HG03139 (cell line): ENCODE data around the gene IFT20.
"Not testable (repeated sequence)": the region's sequence is repeated elsewhere in the genome, so short reads cannot be mapped to it uniquely, and the experiment has no call there.

Experiments
- ATAC-seq: cut with Tn5 transposase; IDR thresholded peaks from one replicate; pipeline ENCODE4 v1.9.1; 2021; ENCODE audit not compliant: unreplicated experiment

IFT20 gene

DNA sequence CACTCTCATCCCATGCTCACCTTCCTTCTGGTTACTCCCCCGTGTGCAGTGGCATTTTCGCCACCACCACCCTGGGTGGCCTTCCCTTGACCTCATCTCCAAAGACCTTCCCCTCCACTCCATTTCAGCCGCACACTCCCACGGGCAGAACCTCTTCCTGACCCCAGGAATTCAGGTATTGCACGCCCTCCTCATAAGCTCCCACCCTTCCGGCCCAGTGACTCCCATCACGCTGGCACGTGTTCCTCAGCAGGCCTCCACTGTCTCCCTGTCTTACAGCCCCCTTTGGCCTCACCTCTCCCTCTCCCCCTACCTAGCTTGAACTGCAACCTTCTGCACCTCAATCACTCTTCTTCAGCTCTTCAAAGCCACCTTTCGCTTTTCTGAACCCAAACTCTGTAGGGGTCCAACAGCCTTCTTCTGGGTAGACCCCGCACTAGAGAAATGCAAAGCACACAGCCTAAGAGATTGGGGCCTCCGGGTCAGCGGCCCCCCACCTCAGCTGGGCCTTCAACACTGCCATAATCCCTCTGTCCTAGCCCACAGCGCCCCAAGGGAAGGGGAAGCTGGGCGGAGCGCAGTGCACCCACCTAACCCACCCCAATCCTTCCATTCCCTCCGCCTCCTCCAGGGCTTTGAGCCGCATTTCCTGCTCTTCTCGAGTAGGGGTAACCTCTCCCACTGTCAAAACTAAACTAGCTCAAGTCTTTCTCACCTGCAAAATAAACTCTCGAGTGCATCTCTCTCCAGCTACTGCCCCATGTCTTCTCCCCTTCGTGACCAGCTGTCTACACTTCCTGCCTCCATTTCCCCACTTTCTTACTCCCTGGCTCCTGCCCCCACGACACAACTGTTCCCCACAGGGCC, 17.9 kb downstream of the IFT20 start:
- ATAC-seq = no peak

DNA sequence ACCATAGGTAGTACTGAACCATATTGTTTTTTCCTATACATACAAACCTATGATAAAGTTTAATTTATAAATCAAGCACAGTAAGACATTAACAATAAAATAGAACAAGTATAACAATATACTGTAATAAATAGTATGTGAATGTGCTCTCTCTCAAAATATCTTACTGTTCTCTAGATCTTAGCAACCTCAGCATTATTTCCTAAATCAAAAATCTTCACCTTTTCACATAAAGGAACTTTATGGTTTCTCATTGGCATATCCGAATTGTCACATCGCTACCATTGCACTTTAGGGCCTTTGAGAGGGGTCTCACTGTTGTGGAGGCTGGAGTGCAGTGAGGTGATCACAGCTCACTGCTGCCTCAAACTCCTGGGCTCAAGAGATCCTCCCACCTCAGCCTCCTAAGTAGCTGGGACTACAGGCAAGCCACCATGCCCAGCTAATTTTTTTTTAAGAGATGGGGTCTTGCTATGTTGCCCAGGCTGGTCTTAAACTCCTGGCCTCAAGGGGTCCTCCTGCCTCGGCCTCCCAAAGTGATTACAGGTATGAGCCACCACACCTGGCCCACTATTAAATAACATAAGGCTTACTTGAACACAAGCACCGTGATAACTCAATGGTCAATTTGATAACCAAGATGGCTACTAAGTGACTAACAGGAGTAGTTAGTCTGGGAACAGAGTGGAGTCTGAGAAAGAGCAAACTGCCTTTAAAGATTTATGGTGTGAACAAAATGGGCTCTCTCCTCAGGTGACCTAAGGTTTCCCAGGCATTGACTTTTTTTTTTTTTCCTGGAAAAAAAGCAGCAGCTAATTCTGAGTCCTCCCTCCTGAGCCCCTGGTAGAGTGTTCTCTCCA, 19.2 kb downstream of the IFT20 start:
- no peak for ATAC-seq

DNA sequence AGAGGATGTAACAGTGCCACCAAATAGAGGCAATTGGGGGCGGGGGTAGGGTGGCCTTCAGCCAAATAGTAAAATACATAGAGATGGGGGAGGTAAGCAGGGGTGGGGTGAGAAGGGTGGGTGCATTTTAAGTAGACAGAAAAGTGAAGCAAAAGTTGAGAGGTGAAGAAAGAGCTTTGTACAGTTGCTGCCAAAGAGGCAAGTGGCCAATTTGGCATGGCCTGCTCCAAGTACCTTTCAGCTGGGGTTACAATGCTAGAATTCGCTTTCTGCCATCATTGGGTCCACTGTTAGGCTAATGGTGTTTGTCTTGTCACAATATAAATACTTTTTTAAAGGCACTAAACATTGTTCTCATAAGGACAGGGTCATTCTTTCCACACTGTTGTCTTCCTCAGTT, 21.4 kb downstream of the IFT20 start:
- ATAC-seq = no peak

DNA sequence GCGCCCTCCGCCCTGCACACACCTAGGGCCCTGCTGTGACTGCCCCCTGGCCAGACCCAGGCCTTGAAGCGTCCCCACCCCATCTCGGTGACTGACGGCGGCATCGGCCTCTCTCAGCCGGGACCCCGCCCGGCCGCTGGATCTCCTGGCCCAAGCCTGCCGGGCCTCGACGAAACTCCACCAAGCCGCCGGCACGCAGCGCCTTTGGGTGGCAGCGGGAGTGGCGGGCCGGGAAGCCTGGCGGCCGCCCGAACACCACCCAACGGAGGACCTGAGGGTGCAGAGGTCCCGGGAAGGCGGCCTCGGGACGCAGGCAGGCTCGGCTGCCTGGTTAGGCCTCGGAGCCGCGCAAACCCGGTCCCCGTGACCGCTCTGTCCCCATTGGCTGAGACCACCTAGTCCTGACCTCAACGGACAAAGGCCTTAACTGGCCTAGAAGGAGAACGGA, 28.3 kb downstream of the IFT20 start:
- ATAC-seq = no peak

DNA sequence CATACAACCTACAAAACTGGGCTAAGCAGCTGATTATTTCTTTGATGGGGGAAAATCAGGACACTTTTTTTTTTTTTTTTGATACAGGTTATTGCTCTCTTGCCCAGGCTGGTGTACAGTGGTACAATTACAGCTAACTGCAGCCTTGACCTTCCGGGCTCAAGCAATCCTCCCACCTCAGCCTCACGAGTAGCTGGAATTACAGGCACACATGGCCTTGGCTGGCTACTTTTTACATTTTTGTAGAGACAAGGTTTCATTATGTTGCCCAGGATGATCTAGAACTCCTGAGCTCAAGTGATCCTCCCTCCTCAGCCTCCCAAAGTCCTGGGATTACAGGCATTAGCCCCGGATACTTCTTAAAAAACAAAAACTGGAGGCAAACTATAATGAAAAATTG, 36.8 kb downstream of the IFT20 start:
- ATAC-seq = no peak

DNA sequence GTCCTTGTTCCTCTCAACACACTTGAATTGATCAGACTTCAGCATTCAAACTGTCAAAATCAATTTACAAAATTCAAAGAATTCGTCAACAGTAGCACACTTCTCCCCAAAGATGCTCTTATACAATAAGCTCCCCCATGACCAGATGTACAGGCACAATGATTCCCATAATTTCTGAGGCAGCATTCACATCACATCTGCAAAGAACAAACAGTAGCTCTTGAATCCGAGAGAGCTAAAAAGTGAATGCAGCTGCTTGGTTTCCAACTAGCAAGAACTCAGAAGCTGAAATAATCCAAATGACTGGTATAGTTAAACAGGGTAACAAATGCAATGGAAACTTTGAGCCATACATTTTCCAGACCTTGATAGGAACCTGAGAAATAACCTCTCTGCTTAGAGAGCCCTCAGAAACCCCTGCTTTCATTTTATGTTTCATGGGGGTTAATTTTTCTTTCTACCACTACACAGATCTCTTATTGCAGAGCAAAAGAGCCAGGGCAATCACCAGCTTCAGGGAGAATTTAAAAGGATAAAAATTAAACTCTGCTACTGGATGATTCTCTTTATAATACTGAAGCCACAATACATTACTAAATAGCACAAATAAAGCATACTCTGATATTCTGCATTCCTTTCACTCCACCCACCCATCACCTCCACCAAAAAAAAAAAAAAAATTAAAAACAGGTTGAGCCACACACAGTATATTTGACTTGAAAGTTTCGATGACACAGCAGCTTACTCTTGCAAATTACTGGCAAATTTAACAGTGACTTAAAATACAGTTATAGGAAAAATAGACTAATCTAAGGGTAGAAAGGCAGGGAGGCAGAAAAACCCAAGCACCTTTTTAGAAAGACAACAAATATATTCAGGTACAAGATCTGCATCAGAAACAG, 39.3 kb downstream of the IFT20 start:
- ATAC-seq = no peak

DNA sequence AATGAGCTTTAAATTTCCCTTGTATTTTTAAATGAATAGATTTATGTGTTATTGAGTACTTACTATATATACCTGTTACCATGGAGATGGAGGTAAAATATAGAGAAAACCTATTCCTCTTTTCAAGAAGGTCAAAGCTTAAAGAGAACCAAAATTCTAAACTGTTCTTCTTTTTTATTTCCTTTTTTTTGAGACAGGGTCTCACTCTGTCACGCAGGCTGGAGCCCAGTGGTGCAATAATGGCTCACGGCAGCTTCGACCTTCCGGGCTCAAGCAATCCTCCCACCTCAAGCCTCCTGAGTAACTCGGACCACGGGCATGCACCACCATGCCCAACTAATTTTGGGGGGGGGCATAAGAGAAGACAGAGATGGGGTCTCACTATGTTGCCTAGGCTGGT, 41.3 kb downstream of the IFT20 start:
- ATAC-seq = no peak

DNA sequence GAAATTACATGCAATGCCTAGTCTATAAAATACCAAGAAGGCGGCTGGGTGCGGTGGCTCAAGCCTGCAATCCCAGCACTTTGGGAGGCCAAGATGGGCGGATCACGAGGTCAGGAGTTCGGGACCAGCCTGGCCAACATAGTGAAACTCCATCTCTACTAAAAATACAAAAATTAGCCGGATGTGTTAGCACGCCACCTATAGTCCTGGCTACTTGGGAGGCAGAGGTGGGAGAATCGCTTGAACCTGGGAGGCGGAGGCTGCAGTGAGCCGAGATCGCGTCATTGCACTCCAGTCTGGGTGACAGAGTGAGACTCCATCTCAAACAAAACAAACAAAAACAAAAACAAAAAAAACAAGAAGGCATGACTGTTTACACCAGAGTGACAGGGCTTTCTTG, 42.4 kb downstream of the IFT20 start:
- ATAC-seq = not testable (repeated sequence)

DNA sequence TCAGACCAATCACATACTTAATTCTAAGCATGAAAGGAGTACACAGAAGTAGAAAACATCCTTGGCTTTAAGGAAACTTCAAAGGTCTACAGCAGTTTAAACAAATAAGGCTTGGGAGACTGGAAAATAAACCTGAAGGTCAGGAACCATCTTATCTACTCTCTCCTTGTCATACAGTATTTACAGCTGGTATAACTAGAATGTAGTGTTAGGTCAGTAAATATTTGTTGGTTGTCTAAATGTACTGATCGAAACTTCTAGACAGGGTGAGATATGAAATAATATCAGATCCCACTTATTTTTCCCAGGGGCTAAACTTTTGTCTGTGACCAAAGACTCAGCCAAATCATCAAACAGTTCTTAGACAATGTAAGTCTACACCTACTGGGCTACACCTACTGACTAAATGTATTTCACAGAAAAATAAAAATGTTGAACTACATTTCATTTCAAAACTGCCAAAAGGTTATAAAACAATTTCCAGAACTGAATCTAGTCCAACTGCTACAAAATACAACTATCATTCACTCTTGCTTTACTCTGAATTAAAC, 43.4 kb downstream of the IFT20 start:
- no peak for ATAC-seq

DNA sequence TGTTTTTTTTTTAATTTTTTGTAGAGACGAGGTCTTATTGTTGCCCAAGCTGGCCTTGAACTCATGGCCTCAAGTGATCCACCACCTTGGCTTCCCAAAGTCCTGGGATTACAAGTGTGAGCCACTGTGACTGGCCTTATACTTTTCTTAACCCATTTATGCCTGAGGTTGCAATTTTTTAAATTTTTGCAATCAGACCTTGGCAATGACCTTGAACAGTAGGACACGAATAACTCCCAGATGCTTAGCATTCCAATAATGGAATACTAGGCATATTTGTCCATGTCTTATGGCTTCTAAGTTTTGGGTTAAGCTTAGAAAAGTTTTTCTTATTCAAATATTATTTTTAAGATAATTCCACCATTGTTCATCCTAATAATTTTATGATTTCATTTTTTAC, 44.6 kb downstream of the IFT20 start:
- no peak for ATAC-seq

DNA sequence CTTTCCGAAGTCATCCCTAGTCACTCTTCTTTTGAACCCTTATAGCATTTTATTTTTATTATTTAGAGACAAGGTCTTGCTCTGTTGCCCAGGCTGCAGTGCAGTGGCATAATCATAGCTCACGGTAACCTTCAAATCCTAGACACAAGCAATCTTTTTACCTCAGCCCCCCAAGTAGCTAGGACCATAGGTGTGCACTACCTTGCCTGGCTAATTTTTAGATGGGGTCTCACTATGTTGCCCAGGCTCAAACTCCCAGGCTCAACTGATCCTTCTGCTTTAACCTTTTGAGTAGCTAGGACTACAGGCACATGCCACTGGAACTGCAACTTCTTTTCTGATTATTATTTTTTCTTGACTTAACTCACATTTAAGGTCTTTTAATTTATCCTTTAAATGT, 49.3 kb downstream of the IFT20 start:
- ATAC-seq = no peak

DNA sequence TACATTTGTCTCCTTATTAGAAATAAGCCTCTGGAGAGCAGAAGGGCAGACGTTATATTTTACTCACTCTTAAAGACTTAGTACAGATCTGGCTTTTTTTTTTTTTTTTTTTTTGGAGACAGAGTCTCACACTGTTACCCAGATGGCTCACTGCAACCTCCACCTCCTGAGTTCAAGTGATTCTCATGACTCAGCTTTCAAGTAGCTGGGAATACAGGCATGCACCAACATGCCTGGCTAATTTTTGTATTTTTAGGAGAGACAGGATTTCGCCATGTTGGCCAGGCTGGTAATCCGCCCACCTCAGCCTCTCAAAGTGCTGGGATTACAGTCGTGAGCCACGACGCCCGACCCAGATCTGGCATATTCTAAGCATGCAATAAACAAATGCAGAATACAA, 52.7 kb downstream of the IFT20 start:
- no peak for ATAC-seq

DNA sequence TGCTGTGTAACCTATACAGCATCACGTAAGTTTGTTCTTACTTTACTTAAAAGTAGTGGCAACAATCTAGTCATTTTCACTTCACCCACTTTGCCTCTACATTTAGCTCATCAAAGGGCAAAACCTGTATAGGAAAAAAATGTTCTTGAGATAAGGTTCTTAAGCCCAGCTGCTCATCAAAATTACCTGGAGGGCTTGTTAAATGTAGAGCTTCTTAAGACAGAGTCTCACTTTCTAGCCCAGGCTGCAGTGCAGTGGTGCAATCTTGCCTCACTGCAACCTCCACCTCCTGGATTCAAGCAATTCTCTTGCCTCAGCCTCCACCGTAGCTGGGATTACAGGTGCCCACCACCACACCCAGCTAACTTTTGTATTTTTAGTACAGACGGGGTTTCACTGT, 54.4 kb downstream of the IFT20 start:
- ATAC-seq = no peak

DNA sequence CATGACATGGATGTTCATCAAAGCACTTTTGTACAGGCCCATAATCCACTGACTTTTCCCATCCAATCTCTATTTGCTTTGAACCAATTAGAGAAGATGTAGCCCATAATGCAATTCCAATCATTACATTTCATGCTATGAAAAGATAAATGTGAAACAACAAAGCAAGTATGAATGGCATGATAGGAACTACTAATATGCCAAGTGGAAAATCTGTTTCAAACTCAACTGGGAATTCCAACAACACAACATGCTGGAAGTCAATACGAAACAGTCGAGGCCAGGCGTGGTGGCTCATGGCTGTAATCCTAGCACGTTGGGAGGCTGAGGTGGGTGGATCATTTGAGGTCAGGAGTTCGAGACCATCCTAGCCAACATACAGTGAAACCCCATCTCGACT, 55.9 kb downstream of the IFT20 start:
- no peak for ATAC-seq
